Measurements from ENCODE around the gene FAM107B.

- TF ChIP-seq CTCF (IDR thresholded peaks at IDR 0.05; ENCODE audit: poor library complexity): no peak
- TF ChIP-seq EZH2phosphoT487 (IDR thresholded peaks at IDR 0.05; ENCODE audit: low read depth, severe bottlenecking, unreplicated experiment): no peak
Observed at GRCh38 chr10:14660831-14661230, 113.9 kb downstream of the FAM107B start.

All from hepatocyte (in vitro differentiated cells).